ENCODE results near the gene EPN1. TPM values are rescaled to one million over a fixed set of nuclear protein-coding genes. Genes with fewer than 3 reads are reported as not detected.

Gene EPN1
- total RNA-seq, 1 donor from 2014 or later, result 65.2 TPM

GRCh38 chr19:55654868-55655647, 20.0 kb upstream of the EPN1 start, which contains the start of gene U2AF2:
Gene U2AF2, plus strand, starts transcription at chr19:55655035. Its CDS starts 70 bp downstream, at chr19:55655105.
- peak within 1 kb of the TSS; percentile 98 for H3K27ac Mint-ChIP-seq
- DNase-seq (peak; percentile 90), ATAC-seq (ENCODE audit: low read depth) (peak; percentile 48)
- no peaks in the 10 kb centered on the region for H3K27me3 Mint-ChIP-seq
- intact Hi-C loops (cut with micrococcal nuclease), result loop anchor here (1.0 to 5.0 kb wide), 11 partner anchors 12 to 1788 kb away; partner anchors contain the start of genes EPN1, FIZ1, KMT5C and MYADM
- CTCF ChIA-PET, result interaction anchor here (0.9 to 1.6 kb wide), 7 partner anchors 16 to 75 kb away, joined by 3 to 7 read pairs (median 5); partner anchors contain the start of gene ZNF579
- H3K4me3 Mint-ChIP-seq, result peak within 1 kb of the TSS; percentile 95
- POLR2A ChIA-PET, result interaction anchor here (0.5 to 2.5 kb wide), 43 partner anchors 8 to 1540 kb away, joined by 3 to 55 read pairs (median 5); partner anchors contain the start of genes EPN1, FIZ1, ISOC2 and KMT5C
- no peak for TF ChIP-seq CTCF (IDR thresholded peaks at IDR 0.05)
- peaks cover 56% of the 10 kb centered on the region for H3K36me3 Mint-ChIP-seq (ENCODE audit: low read depth)
- peaks cover 55% of the 10 kb centered on the region for H3K4me1 Mint-ChIP-seq
- H3K9me3 Mint-ChIP-seq, result no peaks in the 10 kb centered on the region

- CTCF ChIA-PET, result no interaction called here
- no peak for TF ChIP-seq CTCF (IDR thresholded peaks at IDR 0.05)
- H3K27me3 Mint-ChIP-seq, result no peaks in the 10 kb centered on the region
- peak overlapping the region; percentile 95 for H3K4me3 Mint-ChIP-seq
- POLR2A ChIA-PET, result interaction anchor here (0.5 to 1.3 kb wide), 2 partner anchors 19 to 75 kb away, joined by 3 to 4 read pairs; partner anchors contain the start of gene ZNF579
- DNase-seq, result no peak
- H3K9me3 Mint-ChIP-seq, result no peaks in the 10 kb centered on the region
- intact Hi-C loops (cut with micrococcal nuclease), result loop anchor here (1.0 to 2.0 kb wide), 4 partner anchors 20 to 1455 kb away; partner anchors contain the start of genes EPN1, RPS9, ZNF579 and ZNF787
- peaks cover 62% of the 10 kb centered on the region for H3K36me3 Mint-ChIP-seq (ENCODE audit: low read depth)
- peaks cover 51% of the 10 kb centered on the region for H3K4me1 Mint-ChIP-seq
- ATAC-seq (ENCODE audit: low read depth), result no peak
- peak overlapping the region; percentile 98 for H3K27ac Mint-ChIP-seq
Observed at GRCh38 chr19:55655648-55656040, 19.4 kb upstream of the EPN1 start.

GRCh38 chr19:55656552-55656951, 18.5 kb upstream of the EPN1 start:
- intact Hi-C loops (cut with micrococcal nuclease), result no loop called here
- ChIA-PET POLR2A (interaction anchor here (0.6 to 1.8 kb wide), 5 partner anchors 11 to 57 kb away, joined by 3 to 5 read pairs (median 3); partner anchors contain the start of genes FIZ1 and ZNF524), CTCF (interaction anchor here (0.9 to 1.3 kb wide), 3 partner anchors 15 to 153 kb away, joined by 3 to 7 read pairs (median 4); no protein-coding TSS in a partner anchor)
- peaks cover 65% of the 10 kb centered on the region for H3K36me3 Mint-ChIP-seq (ENCODE audit: low read depth)
- peak overlapping the region; percentile 98 for H3K27ac Mint-ChIP-seq
- DNase-seq, result no peak
- H3K4me3 Mint-ChIP-seq, result peak overlapping the region; percentile 95
- H3K27me3 Mint-ChIP-seq, result no peaks in the 10 kb centered on the region
- peaks cover 51% of the 10 kb centered on the region for H3K4me1 Mint-ChIP-seq
- ATAC-seq (ENCODE audit: low read depth), result no peak
- TF ChIP-seq CTCF (IDR thresholded peaks at IDR 0.05), result no peak
- no peaks in the 10 kb centered on the region for H3K9me3 Mint-ChIP-seq

GRCh38 chr19:55656988-55657747, 17.9 kb upstream of the EPN1 start:
- no peak for TF ChIP-seq CTCF (IDR thresholded peaks at IDR 0.05)
- ChIA-PET POLR2A (interaction anchor here (0.6 to 1.8 kb wide), 5 partner anchors 10 to 57 kb away, joined by 3 to 5 read pairs (median 3); partner anchors contain the start of genes FIZ1 and ZNF524), CTCF (interaction anchor here (0.9 to 1.3 kb wide), 3 partner anchors 14 to 152 kb away, joined by 3 to 7 read pairs (median 4); no protein-coding TSS in a partner anchor)
- H3K9me3 Mint-ChIP-seq, result no peaks in the 10 kb centered on the region
- H3K27me3 Mint-ChIP-seq, result no peaks in the 10 kb centered on the region
- no peak for DNase-seq
- no peak for ATAC-seq (ENCODE audit: low read depth)
- H3K4me3 Mint-ChIP-seq, result peak overlapping the region; percentile 95
- H3K36me3 Mint-ChIP-seq (ENCODE audit: low read depth), result peaks cover 65% of the 10 kb centered on the region
- intact Hi-C loops (cut with micrococcal nuclease), result no loop called here
- peaks cover 49% of the 10 kb centered on the region for H3K4me1 Mint-ChIP-seq
- peak overlapping the region; percentile 30 for H3K27ac Mint-ChIP-seq

All from activated B cell treated with CpG ODN at 0.5 μM for 24 hours (primary cell).